HK-2 (cell line): ENCODE measurements around the gene TOGARAM1.
A peak's percentile ranks its signal among the peaks of the same experiment; 100 is the strongest.

Experiments
- DNase-seq: peaks from one replicate; pipeline ENCODE4 v3.0.0-alpha.2; 2018; ENCODE audit not compliant: unreplicated experiment

The TOGARAM1 gene

GRCh38 chr14:44963775-44964380, 1.9 kb downstream of the TOGARAM1 start:
- peak; percentile 17 for DNase-seq

DNA sequence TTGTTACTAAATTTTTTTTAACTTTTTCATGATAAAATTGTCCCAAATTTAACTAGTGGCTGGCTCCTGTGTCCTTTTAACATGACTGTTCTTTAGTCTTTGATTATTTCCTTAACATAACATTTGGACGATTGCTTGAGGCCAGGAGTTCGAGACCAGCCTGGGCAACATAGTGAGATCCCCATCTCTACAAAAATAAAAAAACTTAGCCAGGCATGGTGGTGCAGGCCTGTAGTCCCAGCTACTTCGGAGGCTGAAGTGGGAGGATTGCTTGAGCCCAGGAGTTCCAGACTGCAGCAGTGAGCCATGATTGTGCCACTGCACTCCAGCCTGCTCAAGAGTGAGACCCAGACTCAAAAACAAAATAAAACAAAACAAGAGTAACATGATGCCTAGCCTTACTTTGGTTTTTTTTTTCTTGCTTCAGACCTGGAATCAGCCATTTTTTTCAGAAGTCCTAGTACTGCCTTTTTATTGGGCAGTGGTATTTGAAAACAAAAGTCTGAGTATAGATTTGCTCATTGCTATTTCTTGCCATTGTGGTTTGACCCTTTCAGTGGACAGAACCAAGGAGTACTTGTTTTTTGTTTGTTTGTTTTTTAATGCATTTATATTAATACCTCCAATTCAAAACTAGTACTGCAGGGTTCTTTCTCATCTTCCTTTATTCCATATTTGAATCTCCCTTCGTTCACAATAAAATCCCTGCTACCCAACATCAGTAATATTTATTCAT, 4.8 kb downstream of the TOGARAM1 start:
- DNase-seq, result no peak

GRCh38 chr14:44968714-44969113, 6.7 kb downstream of the TOGARAM1 start:
- DNase-seq, result no peak

DNA sequence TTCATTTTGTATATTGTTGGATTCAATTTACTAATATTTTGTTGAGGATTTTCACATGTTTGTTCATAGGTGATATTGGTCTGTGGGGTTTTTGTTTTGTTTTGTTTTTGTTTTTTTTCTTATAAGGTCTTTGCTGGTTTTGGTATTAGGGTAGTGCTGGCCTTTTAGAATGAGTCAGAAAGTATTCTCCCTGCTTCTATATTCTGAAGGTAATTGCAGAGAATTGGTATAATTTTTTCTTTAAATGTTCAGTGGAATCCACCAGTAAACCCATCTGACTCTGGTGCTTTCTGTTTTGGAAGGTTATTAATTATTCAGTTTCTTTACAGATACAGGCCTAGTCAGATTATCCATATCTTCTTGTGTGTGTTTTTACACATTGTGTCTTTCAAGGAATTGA, 8.9 kb downstream of the TOGARAM1 start:
- no peak for DNase-seq

DNA sequence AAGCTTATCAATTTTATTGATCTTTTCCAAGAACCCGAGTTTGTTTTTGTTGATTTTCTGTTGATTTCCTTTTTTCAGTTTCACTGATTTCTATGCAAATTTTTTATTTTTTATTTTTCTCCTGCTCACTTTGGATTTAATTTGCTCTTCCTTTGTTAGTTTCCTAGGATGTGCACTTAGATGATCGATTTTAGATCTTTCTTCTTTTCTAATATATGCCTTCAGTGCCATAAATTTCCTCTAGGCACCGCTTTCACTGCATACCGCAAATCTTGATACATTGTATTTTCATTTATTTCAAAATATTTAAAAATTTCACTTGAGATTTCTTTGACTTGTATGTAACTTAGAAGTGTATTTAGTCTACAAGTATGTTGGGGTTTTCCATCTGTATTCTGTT, 9.5 kb downstream of the TOGARAM1 start:
- DNase-seq, result no peak

- no peak for DNase-seq
Measured at GRCh38 chr14:44979273-44979672, 17.3 kb downstream of the TOGARAM1 start.

DNA sequence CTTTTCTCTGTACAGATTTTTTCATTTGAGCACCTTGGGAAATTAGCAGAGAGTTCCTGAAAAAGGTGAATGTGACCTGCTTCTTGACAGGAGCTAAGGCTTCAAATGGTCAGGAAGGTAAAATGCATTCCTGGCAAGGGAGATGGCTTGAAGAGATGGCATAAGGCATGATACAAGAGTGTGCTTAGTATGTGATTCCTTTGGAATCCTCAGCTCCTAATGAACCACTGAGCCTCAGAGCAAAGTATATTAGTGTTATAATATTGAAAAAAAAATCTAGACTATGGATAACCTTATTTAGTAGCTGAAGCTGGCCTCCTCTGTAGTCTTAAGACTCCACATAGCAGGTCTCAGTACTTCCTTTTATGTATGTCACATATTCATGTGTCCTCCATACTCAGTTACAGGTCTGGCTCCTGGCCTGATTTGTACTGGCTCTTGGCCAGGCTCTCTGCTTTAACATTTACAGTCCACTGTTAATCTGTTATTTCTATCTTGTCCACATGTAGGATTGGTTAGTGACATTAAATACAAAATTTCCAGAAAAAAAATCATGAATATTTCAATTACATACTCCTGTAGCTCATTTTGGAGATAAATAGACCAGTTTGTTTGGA, 17.9 kb downstream of the TOGARAM1 start:
- no peak for DNase-seq

DNA sequence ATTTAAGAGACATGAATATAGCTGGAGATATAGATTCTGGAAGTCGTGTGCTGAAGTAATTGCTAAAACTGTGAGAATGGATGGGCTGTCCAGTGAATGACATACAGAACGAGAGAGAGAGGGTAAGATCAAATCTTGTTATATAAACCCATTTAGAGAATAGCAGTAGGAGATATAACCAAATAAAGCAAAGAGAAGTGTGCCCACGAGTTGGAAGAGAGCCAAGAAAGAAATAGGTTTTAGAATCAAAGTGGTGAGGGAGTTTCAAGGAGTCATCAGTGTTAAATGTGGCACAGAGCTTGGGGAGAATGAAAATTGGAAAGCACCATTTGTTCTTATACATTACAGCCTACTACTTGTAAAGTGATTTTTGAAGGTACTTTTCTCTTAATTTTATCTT, 19.2 kb downstream of the TOGARAM1 start:
- no peak for DNase-seq

- no peak for DNase-seq
Measured at GRCh38 chr14:44982594-44982993, 20.6 kb downstream of the TOGARAM1 start.

DNA sequence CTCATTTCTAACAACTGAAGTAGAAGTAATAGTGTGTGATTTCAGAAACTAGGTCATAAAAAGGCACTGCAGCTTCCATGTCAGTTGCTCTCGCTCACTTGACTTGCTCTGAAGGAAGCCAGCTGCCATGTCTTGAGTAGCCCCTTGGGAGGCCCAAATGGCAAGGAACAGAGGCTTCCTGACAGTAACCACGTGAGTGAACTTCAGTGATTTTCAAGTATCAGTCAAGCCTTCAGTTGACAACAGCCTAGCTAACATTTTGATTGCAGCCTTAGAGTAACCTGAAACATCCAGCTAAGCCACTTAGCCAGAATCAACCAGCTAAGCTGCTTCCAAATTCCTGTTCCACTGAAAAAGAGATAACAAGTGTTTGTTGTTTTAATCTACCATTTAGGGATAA, 26.7 kb downstream of the TOGARAM1 start:
- DNase-seq, result no peak

- DNase-seq, result no peak
Measured at GRCh38 chr14:44989497-44990440, 27.8 kb downstream of the TOGARAM1 start.

DNA sequence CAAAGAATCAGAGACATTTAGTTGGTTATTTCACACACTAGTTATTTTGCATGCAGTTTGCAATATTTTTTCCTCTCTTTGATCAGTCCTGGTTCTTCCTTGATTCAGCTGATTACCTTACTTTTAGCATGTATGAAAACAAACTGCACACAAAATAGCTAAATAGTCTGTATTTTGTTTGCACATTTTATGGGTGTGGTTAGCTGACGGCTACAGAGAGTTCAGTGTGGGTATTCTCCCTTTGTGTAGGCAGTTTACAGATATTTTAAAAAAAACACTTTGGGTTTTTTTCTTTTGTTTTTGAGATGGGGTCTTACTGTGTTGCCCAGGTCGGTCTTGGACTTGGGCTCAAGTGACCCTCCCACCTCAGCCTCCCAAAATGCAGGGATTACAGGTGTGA, 28.5 kb downstream of the TOGARAM1 start:
- DNase-seq, result no peak

- DNase-seq, result no peak
Measured at GRCh38 chr14:44995196-44995595, 33.2 kb downstream of the TOGARAM1 start.

DNA sequence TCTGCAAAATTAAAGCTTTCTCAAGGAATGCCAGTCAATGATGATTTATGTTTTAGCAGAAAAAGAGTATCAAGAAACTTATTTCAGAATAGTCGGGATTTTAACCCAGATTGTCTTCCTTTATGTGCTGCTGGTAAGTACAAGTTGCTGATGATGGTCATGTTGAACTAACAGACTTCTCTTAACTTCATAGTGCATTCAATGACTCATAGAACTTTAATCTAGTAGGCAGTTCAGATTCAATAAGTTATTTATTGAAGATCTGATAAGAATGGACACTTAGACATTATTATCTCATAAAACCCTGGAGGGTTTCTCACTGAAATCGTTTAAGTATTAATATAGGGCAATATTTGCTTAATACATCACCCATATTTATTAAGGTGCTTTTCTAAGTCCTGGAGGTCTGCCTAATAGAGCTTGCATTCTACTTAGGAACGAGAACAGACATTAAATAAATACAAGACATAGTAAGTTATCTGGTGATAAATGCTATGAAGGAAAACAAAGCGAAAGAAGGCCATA, 33.8 kb downstream of the TOGARAM1 start:
- no peak for DNase-seq

DNA sequence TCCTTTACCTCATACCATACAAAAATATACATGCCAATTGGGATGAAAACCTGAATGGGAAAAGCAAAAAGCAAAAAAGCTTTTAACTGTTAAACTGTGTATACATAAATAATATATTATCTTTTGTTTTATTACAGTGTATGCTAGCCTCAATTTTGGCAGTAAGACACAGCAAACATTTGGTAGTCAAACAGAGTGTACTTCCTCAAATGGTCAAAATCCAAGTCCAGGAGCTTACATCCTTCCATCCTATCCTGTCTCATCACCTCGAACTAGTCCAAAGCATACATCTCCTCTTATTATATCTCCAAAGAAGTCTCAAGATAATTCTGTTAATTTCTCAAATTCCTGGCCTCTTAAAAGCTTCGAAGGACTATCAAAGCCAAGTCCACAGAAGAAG, 41.9 kb downstream of the TOGARAM1 start:
- DNase-seq, result no peak

DNA sequence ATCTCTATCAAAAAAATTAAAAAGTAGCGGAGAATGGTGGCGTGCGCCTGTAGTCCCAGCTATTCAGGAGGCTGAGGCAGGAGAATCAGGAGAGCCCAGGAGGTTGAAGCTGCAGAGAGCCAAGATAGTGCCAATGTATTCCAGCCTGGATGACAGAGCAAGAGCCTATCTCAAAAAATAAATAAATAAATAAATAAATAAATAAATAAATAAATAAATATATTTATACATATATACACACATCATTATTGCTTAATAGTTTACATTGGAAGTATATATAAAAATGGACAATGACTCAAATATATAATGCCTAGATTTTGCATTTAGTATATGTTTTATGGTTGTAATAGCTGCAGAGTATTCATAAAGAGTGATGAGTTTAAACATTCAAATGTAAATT, 53.1 kb downstream of the TOGARAM1 start:
- no peak for DNase-seq

- DNase-seq, result no peak
Measured at GRCh38 chr14:45028107-45028626, 66.2 kb downstream of the TOGARAM1 start.

GRCh38 chr14:45034730-45035129, 72.7 kb downstream of the TOGARAM1 start:
- no peak for DNase-seq

GRCh38 chr14:45038256-45038655, 76.3 kb downstream of the TOGARAM1 start:
- no peak for DNase-seq

DNA sequence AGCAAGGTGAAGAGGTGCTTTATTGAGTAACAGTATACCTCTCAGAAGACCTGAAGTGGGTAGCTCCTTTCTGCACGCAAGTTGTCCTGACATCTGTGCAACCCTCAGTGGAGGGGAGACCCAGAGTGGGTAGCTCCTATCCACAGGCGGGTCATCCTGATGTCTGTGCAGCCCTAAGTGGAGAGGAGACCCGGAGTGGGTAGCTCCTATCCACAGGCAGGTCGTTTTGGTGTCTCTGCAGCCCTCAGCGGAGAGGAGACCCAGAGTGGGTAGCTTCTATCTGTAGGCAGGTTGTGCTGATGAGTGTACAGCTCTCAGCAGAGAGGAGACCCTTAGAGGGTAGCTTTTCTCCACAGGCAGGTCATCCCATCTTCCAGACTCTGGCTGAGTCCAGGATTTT, 76.9 kb downstream of the TOGARAM1 start:
- no peak for DNase-seq

DNA sequence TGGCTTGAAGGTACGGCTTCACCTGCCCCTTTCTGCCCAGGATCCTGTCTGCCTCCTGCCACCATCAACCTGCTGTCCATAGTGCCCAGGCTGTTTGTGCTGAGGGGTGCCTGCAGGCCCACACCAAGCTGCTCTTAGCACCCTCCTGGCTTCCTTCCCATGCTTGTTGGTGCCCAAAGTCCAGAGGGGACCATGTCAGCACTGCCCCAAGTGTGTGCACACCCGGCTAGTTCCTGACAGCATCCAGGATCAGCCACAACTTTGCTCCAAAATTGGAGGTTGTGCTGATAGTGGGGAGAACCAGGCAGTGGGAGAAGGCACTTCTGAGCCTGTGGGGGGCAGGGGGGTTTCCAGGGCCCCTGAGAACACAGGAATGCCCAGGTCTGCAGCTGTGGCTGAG, 77.4 kb downstream of the TOGARAM1 start:
- no peak for DNase-seq

DNA sequence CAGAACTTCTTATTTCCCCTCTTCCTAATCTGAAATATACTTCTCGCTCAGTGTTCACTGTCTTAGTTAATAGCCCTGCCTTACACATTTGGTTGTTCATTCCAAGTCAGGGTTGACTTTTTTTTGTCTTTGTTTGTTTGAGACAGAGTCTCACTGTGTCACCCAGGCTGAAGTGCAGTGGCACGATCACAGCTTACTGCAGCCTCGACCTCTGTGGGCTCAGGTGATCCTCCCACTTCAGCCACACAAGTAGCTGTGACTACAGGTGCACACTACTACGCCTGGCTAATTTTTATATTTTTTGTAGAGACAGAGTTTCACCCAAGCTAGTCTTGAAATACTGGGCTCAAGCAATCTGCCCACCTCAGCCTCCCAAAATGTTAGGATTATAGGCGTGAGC, 79.7 kb downstream of the TOGARAM1 start:
- DNase-seq, result no peak
